Karpas-422 (cell line): Measurements from ENCODE around the gene CHST11. TPM values are rescaled to one million over a fixed set of nuclear protein-coding genes. Genes with fewer than 3 reads are reported as not detected.

Source experiments
- DNase-seq: peaks from one replicate; pipeline ENCODE4 v3.0.0-alpha.2; 2015
- H2AFZ ChIP-seq: fragments of 200-600 bp; sonication (generic); 2 replicates; pipeline ENCODE4 v1.6.1; 2014; ENCODE audit warnings: antibody characterized with exemption, low read length, mixed read lengths
- H3K27ac ChIP-seq: fragments of 200-600 bp; sonication (generic); 2 replicates; pipeline ENCODE4 v1.5.1; 2014; ENCODE audit warnings: mild to moderate bottlenecking, low read length, moderate library complexity
- H3K27me3 ChIP-seq: fragments of 200-600 bp; sonication (generic); 2 replicates; pipeline ENCODE4 v1.6.1; 2014; ENCODE audit warnings: low read length, mixed read lengths
- H3K36me3 ChIP-seq: fragments of 200-600 bp; sonication (generic); 2 replicates; pipeline ENCODE4 v1.6.1; 2014; ENCODE audit warnings: low read length, mixed read lengths; ENCODE audit not compliant: insufficient read depth
- H3K4me1 ChIP-seq: fragments of 200-600 bp; sonication (generic); 2 replicates; pipeline ENCODE4 v1.6.1; 2014; ENCODE audit warnings: mild to moderate bottlenecking, low read length, mixed read lengths
- H3K4me2 ChIP-seq: fragments of 200-600 bp; sonication (generic); 2 replicates; pipeline ENCODE4 v1.6.1; 2014; ENCODE audit warnings: low read length, low read depth, mild to moderate bottlenecking; ENCODE audit not compliant: poor library complexity, severe bottlenecking
- H3K4me3 ChIP-seq: fragments of 200-600 bp; sonication (generic); 2 replicates; pipeline ENCODE4 v1.5.1; 2014; ENCODE audit warnings: mild to moderate bottlenecking, antibody characterized with exemption, low read length, mixed read lengths
- H3K79me2 ChIP-seq: fragments of 200-600 bp; sonication (generic); 2 replicates; pipeline ENCODE4 v1.6.1; 2014; ENCODE audit warnings: mild to moderate bottlenecking, low read length, mixed read lengths
- H3K9ac ChIP-seq: fragments of 200-600 bp; sonication (generic); 2 replicates; pipeline ENCODE4 v1.6.0; 2014; ENCODE audit warnings: low read length
- H3K9me2 ChIP-seq: fragments of 200-600 bp; sonication (generic), shearing (Covaris generic); replicated peaks from 2 replicates; pipeline ENCODE4 v1.6.0; 2014; ENCODE audit warnings: mild to moderate bottlenecking, low read length, moderate library complexity; ENCODE audit not compliant: insufficient read depth
- H3K9me3 ChIP-seq: fragments of 300-700, 200-600 bp; sonication (generic); 2 replicates; pipeline ENCODE4 v1.6.1; 2014; ENCODE audit warnings: low read length, mixed read lengths
- H4K20me1 ChIP-seq: fragments of 200-600 bp; sonication (generic); 2 replicates; pipeline ENCODE4 v1.6.1; 2014; ENCODE audit warnings: mild to moderate bottlenecking, antibody characterized with exemption, low read length, low read depth; ENCODE audit not compliant: insufficient read depth
- total RNA-seq: library from RNA; depleted of rRNA; stranded (reverse); fragments of >200 nt; shearing (Covaris generic); gene quantifications from 2 replicates; pipeline ENCODE4 v1.2.3, GENCODE V29; 2014; ENCODE audit warnings: low replicate concordance

CHST11 gene
- total RNA-seq, 1 experiment from 2014 or later = not detected

- no peak overlapping the region for H2AFZ ChIP-seq
These were observed 333.8 kb downstream of the CHST11 start for GRCh38 chr12:104790296-104791125.

DNA sequence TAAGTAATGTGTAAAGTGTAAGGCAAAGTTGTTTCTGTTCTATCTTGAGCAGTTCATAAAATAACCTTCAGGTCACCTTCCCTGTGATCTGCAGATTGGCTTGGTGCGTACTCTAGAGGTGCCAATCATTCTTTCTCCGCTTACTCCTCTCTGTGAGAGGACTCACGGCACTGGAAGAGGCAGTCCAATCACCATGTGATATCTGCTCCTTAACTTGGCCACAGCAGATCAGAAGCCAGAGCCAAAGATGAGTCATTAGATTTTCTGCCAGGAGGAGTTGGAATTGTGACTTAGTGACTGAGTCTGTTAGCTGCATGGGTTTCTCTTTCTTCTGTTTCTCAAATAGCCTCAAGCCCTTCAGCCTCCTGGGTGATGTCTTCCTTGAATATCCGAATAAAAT is 335.8 kb downstream of the CHST11 start:
- Histone ChIP-seq H3K27me3 (no peaks in the 10 kb centered on the region), H3K9me3 (no peaks in the 10 kb centered on the region), H4K20me1 (no peaks in the 10 kb centered on the region), H3K4me3 (no peak overlapping the region), H3K4me1 (0 out of 2 replicates have a peak, but pooled peaks cover 4% of the 10 kb centered on the region), H3K36me3 (no peaks in the 10 kb centered on the region), H3K79me2 (no peaks in the 10 kb centered on the region), H3K9me2 (no peaks in the 10 kb centered on the region), H3K9ac (no peak overlapping the region), H2AFZ (no peak overlapping the region), H3K27ac (no peak overlapping the region), H3K4me2 (no peak overlapping the region)
- DNase-seq = no peak

More at GRCh38 chr12:104790296-104791125, 333.8 kb downstream of the CHST11 start:
- peak; percentile 59 for DNase-seq
- Histone ChIP-seq H3K79me2 (no peaks in the 10 kb centered on the region), H3K9me3 (no peaks in the 10 kb centered on the region), H3K9me2 (no peaks in the 10 kb centered on the region), H3K36me3 (no peaks in the 10 kb centered on the region), H4K20me1 (no peaks in the 10 kb centered on the region), H3K4me2 (no peak overlapping the region), H3K27ac (no peak overlapping the region), H3K4me1 (0 out of 2 replicates have a peak, but pooled peaks cover 4% of the 10 kb centered on the region), H3K4me3 (no peak overlapping the region), H3K9ac (no peak overlapping the region), H3K27me3 (no peaks in the 10 kb centered on the region)

DNA sequence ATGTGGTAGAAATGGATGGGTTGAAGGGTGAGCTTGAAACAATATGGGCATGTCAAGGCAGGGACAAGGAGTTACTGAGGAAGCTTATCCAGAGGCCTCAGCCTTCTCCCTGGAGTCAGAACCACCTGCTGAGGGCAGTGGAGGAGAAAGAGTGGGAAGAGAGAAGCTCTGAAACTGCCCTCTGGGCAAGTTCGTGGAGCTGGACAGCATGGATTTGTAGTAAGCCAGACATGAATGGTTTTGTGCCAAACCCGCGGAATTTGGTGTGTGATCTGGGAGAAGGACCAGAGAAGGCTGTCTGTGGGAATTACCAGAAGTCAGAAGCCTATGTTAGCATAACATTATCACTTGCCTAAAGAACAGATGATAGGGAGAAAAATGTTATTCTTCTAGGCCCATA is 336.5 kb downstream of the CHST11 start:
- Histone ChIP-seq H3K9me3 (no peaks in the 10 kb centered on the region), H4K20me1 (no peaks in the 10 kb centered on the region), H3K79me2 (no peaks in the 10 kb centered on the region), H2AFZ (no peak overlapping the region), H3K36me3 (no peaks in the 10 kb centered on the region), H3K27ac (no peak overlapping the region), H3K27me3 (no peaks in the 10 kb centered on the region), H3K4me1 (0 out of 2 replicates have a peak, but pooled peaks cover 4% of the 10 kb centered on the region), H3K9me2 (no peaks in the 10 kb centered on the region), H3K4me2 (no peak overlapping the region), H3K9ac (no peak overlapping the region), H3K4me3 (no peak overlapping the region)
- no peak for DNase-seq

- Histone ChIP-seq H3K4me2 (no peak overlapping the region), H4K20me1 (no peaks in the 10 kb centered on the region), H3K9me3 (no peaks in the 10 kb centered on the region), H2AFZ (no peak overlapping the region), H3K27me3 (no peaks in the 10 kb centered on the region), H3K79me2 (no peaks in the 10 kb centered on the region), H3K9me2 (no peaks in the 10 kb centered on the region), H3K27ac (no peak overlapping the region), H3K4me1 (0 out of 2 replicates have a peak, but pooled peaks cover 4% of the 10 kb centered on the region), H3K36me3 (no peaks in the 10 kb centered on the region), H3K9ac (no peak overlapping the region), H3K4me3 (no peak overlapping the region)
- DNase-seq = no peak
These were observed 337.2 kb downstream of the CHST11 start for GRCh38 chr12:104793968-104794367.

DNA sequence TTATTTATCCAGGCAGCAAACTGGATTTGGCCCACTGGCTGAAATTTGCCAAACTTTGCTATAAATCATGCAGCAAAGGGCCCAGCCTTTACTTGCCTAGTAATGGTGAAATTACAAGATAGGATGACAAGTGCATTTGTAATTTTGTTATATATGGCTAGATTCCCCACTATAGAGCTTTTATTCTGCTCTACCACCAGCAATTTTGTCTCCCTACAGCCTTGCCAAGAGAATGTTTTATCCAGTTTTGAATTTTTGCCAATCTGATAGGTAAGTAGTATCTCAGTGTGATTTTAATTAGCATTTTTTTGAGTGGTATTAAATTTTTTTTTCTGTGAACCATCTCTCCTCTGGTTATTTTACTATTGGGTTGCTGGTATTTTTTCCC is 339.7 kb downstream of the CHST11 start:
- H2AFZ ChIP-seq = no peak overlapping the region
- DNase-seq = no peak
- no peak overlapping the region for H3K9ac ChIP-seq
- H4K20me1 ChIP-seq = no peaks in the 10 kb centered on the region
- H3K79me2 ChIP-seq = no peaks in the 10 kb centered on the region
- H3K27ac ChIP-seq = no peak overlapping the region
- no peaks in the 10 kb centered on the region for H3K27me3 ChIP-seq
- no peak overlapping the region for H3K4me2 ChIP-seq
- no peak overlapping the region for H3K4me3 ChIP-seq
- no peaks in the 10 kb centered on the region for H3K9me2 ChIP-seq
- H3K9me3 ChIP-seq = no peaks in the 10 kb centered on the region
- no peaks in the 10 kb centered on the region for H3K36me3 ChIP-seq
- no peaks in the 10 kb centered on the region; the same call in 1 of the 2 replicates for H3K4me1 ChIP-seq

GRCh38 chr12:104799458-104799857 is 342.7 kb downstream of the CHST11 start:
- no peak overlapping the region for H3K9ac ChIP-seq
- H3K79me2 ChIP-seq = no peaks in the 10 kb centered on the region
- H3K4me1 ChIP-seq = no peaks in the 10 kb centered on the region; the same call in 1 of the 2 replicates

GRCh38 chr12:104801005-104801404 is 344.3 kb downstream of the CHST11 start:
- H3K9me3 ChIP-seq = no peaks in the 10 kb centered on the region
- no peaks in the 10 kb centered on the region; the same call in 1 of the 2 replicates for H3K4me1 ChIP-seq
- no peak overlapping the region for H3K4me2 ChIP-seq
- H3K27me3 ChIP-seq = no peaks in the 10 kb centered on the region
- H3K36me3 ChIP-seq = no peaks in the 10 kb centered on the region
- H3K27ac ChIP-seq = no peak overlapping the region
- H3K9me2 ChIP-seq = no peaks in the 10 kb centered on the region
- no peaks in the 10 kb centered on the region for H4K20me1 ChIP-seq
- DNase-seq = no peak
- H2AFZ ChIP-seq = no peak overlapping the region
- no peak overlapping the region for H3K9ac ChIP-seq
- no peak overlapping the region for H3K4me3 ChIP-seq
- no peaks in the 10 kb centered on the region for H3K79me2 ChIP-seq

More at GRCh38 chr12:104799458-104799857, 342.7 kb downstream of the CHST11 start:
- H3K9me2 ChIP-seq = no peaks in the 10 kb centered on the region
- H3K9me3 ChIP-seq = no peaks in the 10 kb centered on the region
- H3K4me2 ChIP-seq = no peak overlapping the region
- no peak overlapping the region for H2AFZ ChIP-seq
- H3K36me3 ChIP-seq = no peaks in the 10 kb centered on the region
- H3K27ac ChIP-seq = no peak overlapping the region
- H4K20me1 ChIP-seq = no peaks in the 10 kb centered on the region
- H3K27me3 ChIP-seq = no peaks in the 10 kb centered on the region
- H3K4me3 ChIP-seq = no peak overlapping the region
- no peak for DNase-seq

DNA sequence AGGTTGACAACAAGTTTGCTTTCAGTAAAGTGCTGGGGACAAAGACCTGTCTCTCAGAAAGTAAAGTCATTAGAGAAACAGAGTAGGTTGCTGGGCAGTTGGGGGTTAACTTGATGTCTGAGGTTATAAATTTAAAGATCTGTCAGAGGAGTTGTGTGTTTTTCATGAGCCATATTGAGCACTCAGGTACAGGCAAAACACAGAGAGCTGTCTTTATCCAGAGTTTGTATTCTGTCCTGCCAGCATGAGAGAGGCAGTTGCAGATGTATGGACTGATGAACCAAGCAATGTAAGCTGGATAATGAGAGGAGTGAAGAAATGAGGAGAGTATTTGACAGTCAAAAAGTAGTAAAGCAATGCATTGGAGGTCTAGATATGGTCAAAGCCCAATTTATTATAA is 344.7 kb downstream of the CHST11 start:
- Histone ChIP-seq H3K27ac (no peak overlapping the region), H3K27me3 (no peaks in the 10 kb centered on the region), H3K4me1 (no peaks in the 10 kb centered on the region; the same call in 1 of the 2 replicates), H3K4me3 (no peak overlapping the region), H3K79me2 (no peaks in the 10 kb centered on the region), H3K9ac (no peak overlapping the region), H2AFZ (no peak overlapping the region), H3K9me3 (no peaks in the 10 kb centered on the region), H3K36me3 (no peaks in the 10 kb centered on the region), H3K4me2 (no peak overlapping the region), H4K20me1 (no peaks in the 10 kb centered on the region), H3K9me2 (no peaks in the 10 kb centered on the region)
- DNase-seq = no peak
